ENCODE measurements around the gene PRAMEF17.
"Not testable (repeated sequence)": the region's sequence is repeated elsewhere in the genome, so short reads cannot be mapped to it uniquely, and the experiment has no call there.

- not testable (repeated sequence) for TF ChIP-seq CTCF (conservative IDR thresholded peaks at IDR 0.05; ENCODE audit: low read depth, low read length); EZH2 (IDR thresholded peaks at IDR 0.05; ENCODE audit: borderline replicate concordance, low read depth, low read length, poor library complexity, severe bottlenecking)
Observed at GRCh38 chr1:13356774-13357173, 32.7 kb upstream of the PRAMEF17 start.
